H1 (cell line): Measurements from ENCODE around the gene IDE.

ENCODE experiments used
- CTCF ChIP-seq, 3 experiments: IDR thresholded peaks; 1 replicate in 2 of 3; 2 replicates in 1 of 3; pipeline versions ENCODE4 v1.5.1 to v1.6.1; 2011; ENCODE audit warnings: low read length in 3 of 3, mild to moderate bottlenecking in 3 of 3, inconsistent platforms in 2 of 3, low read depth in 1 of 3, moderate library complexity in 1 of 3; ENCODE audit not compliant: insufficient read depth in 1 of 3; ENCODE audit errors: control extremely low read depth in 1 of 3
- POLR2A ChIP-seq, 2 experiments: IDR thresholded peaks; 1 replicate in 1 of 2; 2 replicates in 1 of 2; pipeline ENCODE4 v1.6.1; 2011; ENCODE audit warnings: low read depth in 2 of 2, low read length in 2 of 2, mild to moderate bottlenecking in 2 of 2; ENCODE audit errors: control extremely low read depth in 1 of 2
- ZNF274 ChIP-seq: IDR thresholded peaks from 2 replicates; pipeline ENCODE4 v1.7.0; 2012; ENCODE audit warnings: low read length, borderline replicate concordance; ENCODE audit errors: extremely low read depth

GRCh38 chr10:92479547-92479946 lies 94.3 kb downstream of the IDE start:
- TF ChIP-seq CTCF (IDR thresholded peaks at IDR 0.05; ENCODE audit: control extremely low read depth in 1 of 3, insufficient read depth in 1 of 3, low read depth in 1 of 3, low read length in 3 of 3) (no peak), POLR2A (IDR thresholded peaks at IDR 0.05; ENCODE audit: control extremely low read depth in 1 of 2, low read depth in 2 of 2, low read length in 2 of 2) (no peak), ZNF274 (no peak)
